Gastroesophageal sphincter (tissue), 4 donors: ENCODE data around the gene CERCAM. TPM values are rescaled to one million over a fixed set of nuclear protein-coding genes. Genes with fewer than 3 reads are reported as not detected.

Experiments used
- ATAC-seq: fragments of 150-250 bp; one replicate; pipeline ENCODE4 v1.9.1; 2016; ENCODE audit warnings: mild to moderate bottlenecking, moderate library complexity
- H3K27ac ChIP-seq, 4 donors: fragments of 200-600 bp; sonication (generic) in 3 of 4; 1 replicate in 3 of 4; 2 replicates in 1 of 4; pipeline ENCODE4 v1.5.1; 2016 to 2019
- H3K27me3 ChIP-seq: fragments of 200-600 bp; sonication (generic); one replicate; pipeline ENCODE4 v1.5.1; 2019
- H3K36me3 ChIP-seq, 2 donors: fragments of 200-600 bp; sonication (generic); one replicate each; pipeline ENCODE4 v1.5.1; 2019; ENCODE audit warnings: control low read depth in 1 of 2
- H3K4me1 ChIP-seq, 3 donors: fragments of 200-600 bp; sonication (generic); 1 replicate in 2 of 3; 2 replicates in 1 of 3; pipeline ENCODE4 v1.5.1; 2016 to 2019; ENCODE audit warnings: control low read depth in 2 of 3
- H3K4me3 ChIP-seq, 2 donors: fragments of 200-600 bp; sonication (generic); one replicate each; pipeline ENCODE4 v1.5.1; 2019; ENCODE audit warnings: mild to moderate bottlenecking in 1 of 2, moderate library complexity in 1 of 2
- H3K9me3 ChIP-seq, 3 donors: fragments of 200-600 bp; sonication (generic); one replicate each; pipeline ENCODE4 v1.5.1; 2017 to 2019; ENCODE audit warnings: control low read depth in 2 of 3
- CTCF ChIP-seq, 4 experiments: fragments of 200-600 bp in 2 of 4; fragments of 450-650 bp in 2 of 4; sonication (generic) in 1 of 4; IDR thresholded peaks; one replicate each; pipeline ENCODE4 v1.5.1; 2017 to 2019; ENCODE audit warnings: antibody characterized with exemption in 4 of 4, mild to moderate bottlenecking in 2 of 4, moderate library complexity in 2 of 4
- EP300 ChIP-seq: sonication (generic); formaldehyde crosslinking; IDR thresholded peaks from one replicate; pipeline ENCODE4 v1.6.1; 2017; ENCODE audit warnings: antibody characterized with exemption, mild to moderate bottlenecking
- POLR2A ChIP-seq, 2 donors: fragments of 450-650 bp; IDR thresholded peaks; one replicate each; pipeline ENCODE4 v1.6.1; 2017; ENCODE audit warnings: antibody characterized with exemption in 2 of 2, mild to moderate bottlenecking in 2 of 2, moderate library complexity in 1 of 2
- POLR2AphosphoS5 ChIP-seq: sonication (generic); formaldehyde crosslinking; IDR thresholded peaks from one replicate; pipeline ENCODE4 v1.6.1; 2017; ENCODE audit warnings: antibody characterized with exemption
- WGBS, 2 donors: methylation state at CpG; one replicate each; pipeline ENCODE4 v1.1.5; 2018; ENCODE audit warnings: low coverage in 1 of 2; 5-methylcytosine and 5-hydroxymethylcytosine counted together
- total RNA-seq, 4 donors: library from RNA; depleted of rRNA; stranded (reverse); fragments of >200 nt; gene quantifications; one replicate each; pipeline ENCODE4 v1.1.0, GENCODE V29; 2016

The CERCAM gene
- total RNA-seq, 4 donors from 2014 or later: 18.0 to 30.0 (median 28.1) TPM

GRCh38 chr9:128484686-128485413, 64.2 kb downstream of the CERCAM start:
- Histone ChIP-seq H3K9me3 (no peaks in the 10 kb centered on the region), H3K27ac (no peak overlapping the region), H3K27me3 (no peaks in the 10 kb centered on the region), H3K4me1 (no peaks in the 10 kb centered on the region), H3K36me3 (peaks cover 0 to 100% of the 10 kb centered on the region in 2 donors), H3K4me3 (no peak overlapping the region)
- 86 to 94% methylated on average over 10 to 12 of the region's 17 CpGs for WGBS, 2 donors
- TF ChIP-seq POLR2A (IDR thresholded peaks at IDR 0.05): no peak
- no peak for TF ChIP-seq POLR2AphosphoS5
- TF ChIP-seq CTCF (IDR thresholded peaks at IDR 0.05): no peak
- no peak for TF ChIP-seq EP300
- no peak for ATAC-seq

GRCh38 chr9:128485414-128485855, 64.8 kb downstream of the CERCAM start:
- no peaks in the 10 kb centered on the region for H3K27me3 ChIP-seq
- whole genome bisulfite sequencing, 2 donors: 90% methylated on average over 2 of the region's 7 CpGs; no CpG with 5 or more reads in 1 of the 2 donors
- H3K9me3 ChIP-seq: no peaks in the 10 kb centered on the region
- H3K4me3 ChIP-seq: no peak overlapping the region
- H3K4me1 ChIP-seq: no peaks in the 10 kb centered on the region
- peaks cover 0 to 100% of the 10 kb centered on the region in 2 donors for H3K36me3 ChIP-seq
- TF ChIP-seq POLR2A (IDR thresholded peaks at IDR 0.05) (no peak), POLR2AphosphoS5 (no peak), EP300 (no peak), CTCF (IDR thresholded peaks at IDR 0.05) (no peak)
- H3K27ac ChIP-seq: no peak overlapping the region
- no peak for ATAC-seq

GRCh38 chr9:128486201-128486600, 65.5 kb downstream of the CERCAM start:
- no peak for ATAC-seq
- no peak overlapping the region for H3K4me3 ChIP-seq
- no peak overlapping the region for H3K27ac ChIP-seq
- H3K36me3 ChIP-seq: peaks cover 0 to 100% of the 10 kb centered on the region in 2 donors
- H3K9me3 ChIP-seq: no peaks in the 10 kb centered on the region
- no peaks in the 10 kb centered on the region for H3K4me1 ChIP-seq
- H3K27me3 ChIP-seq: no peaks in the 10 kb centered on the region
- no peak for TF ChIP-seq EP300
- no peak for TF ChIP-seq POLR2AphosphoS5
- TF ChIP-seq CTCF (IDR thresholded peaks at IDR 0.05): no peak

Other genes starting within 250 kb of the CERCAM start
- gene CIZ1, start 229.3 kb upstream of the CERCAM start, total RNA-seq: 10 to 100 TPM; 41.7 to 83.9 (median 58.1) TPM
- 10 to 100 TPM in 2 of 4 donors, 1 to 10 TPM in 2; 8.6 to 22.3 (median 14.4) TPM for gene DNM1, start 217.5 kb upstream of the CERCAM start, total RNA-seq
- 100 to 1,000 TPM in 1 of 4 donors, 10 to 100 TPM in 3; 71.1 to 130 (median 83.1) TPM for gene GOLGA2, start 144.8 kb upstream of the CERCAM start, total RNA-seq
- gene SWI5, start 144.6 kb upstream of the CERCAM start, total RNA-seq: 10 to 100 TPM; 18.2 to 27.5 (median 24.5) TPM
- gene TRUB2, start 98.4 kb upstream of the CERCAM start, total RNA-seq: 10 to 100 TPM in 1 of 4 donors, 1 to 10 TPM in 3; 5.1 to 11.4 (median 7.5) TPM
- gene COQ4, start 98.0 kb upstream of the CERCAM start, total RNA-seq: 10 to 100 TPM; 25.8 to 40.5 (median 31.8) TPM
- 10 to 100 TPM; 14.3 to 34.3 (median 20.4) TPM for gene SLC27A4, start 80.3 kb upstream of the CERCAM start, total RNA-seq
- gene URM1, start 49.5 kb upstream of the CERCAM start, total RNA-seq: 10 to 100 TPM; 20.5 to 46.8 (median 30.2) TPM
- gene ODF2, start 35.1 kb downstream of the CERCAM start, total RNA-seq: 10 to 100 TPM; 19.7 to 30.1 (median 26.9) TPM
- gene GLE1, start 83.9 kb downstream of the CERCAM start, total RNA-seq: 10 to 100 TPM; 18.7 to 32.4 (median 26.9) TPM
- 100 to 1,000 TPM; 223 to 390 (median 286) TPM for gene SPTAN1, start 131.7 kb downstream of the CERCAM start, total RNA-seq
- gene DYNC2I2, start 236.0 kb downstream of the CERCAM start, total RNA-seq: 10 to 100 TPM; 28.3 to 47.0 (median 37.7) TPM